HEK293T (cell line): Measurements from ENCODE around the gene HMGA1.

Experiments
- BHLHE40 ChIP-seq: fragments of 450-650 bp; IDR thresholded peaks from 2 replicates; pipeline ENCODE4 v1.6.1; 2016; ENCODE audit warnings: mild to moderate bottlenecking, moderate library complexity, borderline replicate concordance
- FOXM1 ChIP-seq: fragments of 450-650 bp; IDR thresholded peaks from 2 replicates; pipeline ENCODE4 v1.6.1; 2017; ENCODE audit warnings: mild to moderate bottlenecking, borderline replicate concordance
- HDGF ChIP-seq: fragments of 450-650 bp; IDR thresholded peaks from 2 replicates; pipeline ENCODE4 v1.6.1; 2017; ENCODE audit warnings: antibody characterized with exemption, borderline replicate concordance
- L3MBTL2 ChIP-seq: fragments of 450-650 bp; conservative IDR thresholded peaks from 2 replicates; pipeline ENCODE4 v1.6.1; 2016; ENCODE audit warnings: mild to moderate bottlenecking
- SP1 ChIP-seq: fragments of 450-650 bp; IDR thresholded peaks from 2 replicates; pipeline ENCODE4 v1.6.1; 2017

DNA sequence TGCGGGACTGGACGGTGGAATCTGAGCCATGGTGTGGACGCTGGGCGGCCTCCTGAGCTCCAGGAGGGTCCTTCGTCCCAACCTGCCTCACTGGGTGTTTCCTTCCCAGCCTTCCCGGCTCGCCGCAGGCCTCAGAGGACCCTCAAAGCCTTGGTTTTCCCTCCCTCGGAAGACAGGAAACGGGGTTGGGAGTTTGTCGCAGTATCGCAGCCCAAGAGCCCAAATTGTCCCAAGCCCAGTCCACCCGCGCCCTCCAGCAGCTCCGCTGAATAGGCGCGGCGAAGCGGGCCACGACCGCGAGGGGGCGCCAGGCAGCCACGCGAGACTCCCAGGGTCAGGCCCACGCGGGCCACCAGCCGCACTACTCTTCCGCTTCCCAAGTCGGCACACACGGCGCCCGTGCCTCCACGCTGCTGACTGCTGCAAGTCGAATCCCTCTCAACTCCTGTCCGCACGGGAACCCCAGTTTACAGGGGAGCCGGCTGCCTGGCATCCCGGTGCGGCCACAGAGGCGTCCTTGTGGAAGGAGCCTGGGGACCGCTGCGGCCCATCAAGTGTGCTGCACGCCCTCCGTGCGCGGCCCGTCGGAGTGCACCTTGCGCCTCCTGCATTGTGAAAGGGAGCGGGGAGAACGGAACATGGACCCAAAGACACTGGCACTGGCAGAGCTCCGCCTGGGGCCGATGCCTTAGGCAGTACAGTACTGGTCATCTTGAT, 40.4 kb upstream of the HMGA1 start:
- no peak; the same call in 1 of the 2 replicates for TF ChIP-seq L3MBTL2
- no peak for TF ChIP-seq BHLHE40
- no peak for TF ChIP-seq FOXM1
- TF ChIP-seq HDGF, result no peak
- no peak for TF ChIP-seq SP1
